HEK293T (cell line): Measurements from ENCODE around the gene ADORA2B.

Experiments used
- FOXA1 ChIP-seq: fragments of 450-650 bp; IDR thresholded peaks from 2 replicates; pipeline ENCODE4 v1.6.1; 2016; ENCODE audit warnings: mild to moderate bottlenecking
- FOXM1 ChIP-seq: fragments of 450-650 bp; IDR thresholded peaks from 2 replicates; pipeline ENCODE4 v1.6.1; 2017; ENCODE audit warnings: mild to moderate bottlenecking, borderline replicate concordance
- HDGF ChIP-seq: fragments of 450-650 bp; IDR thresholded peaks from 2 replicates; pipeline ENCODE4 v1.6.1; 2017; ENCODE audit warnings: antibody characterized with exemption, borderline replicate concordance
- L3MBTL2 ChIP-seq: fragments of 450-650 bp; conservative IDR thresholded peaks from 2 replicates; pipeline ENCODE4 v1.6.1; 2016; ENCODE audit warnings: mild to moderate bottlenecking
- LEF1 ChIP-seq: fragments of 450-650 bp; IDR thresholded peaks from 2 replicates; pipeline ENCODE4 v1.6.1; 2017; ENCODE audit warnings: mild to moderate bottlenecking, borderline replicate concordance
- SP1 ChIP-seq: fragments of 450-650 bp; IDR thresholded peaks from 2 replicates; pipeline ENCODE4 v1.6.1; 2017
- SUZ12 ChIP-seq: fragments of 450-650 bp; IDR thresholded peaks from 2 replicates; pipeline ENCODE4 v1.6.1; 2016; ENCODE audit warnings: mild to moderate bottlenecking

- TF ChIP-seq SP1 (no peak), FOXA1 (no peak), FOXM1 (no peak), HDGF (no peak), L3MBTL2 (no peak), SUZ12 (no peak), LEF1 (no peak)
Measured at GRCh38 chr17:15896277-15896676, 48.7 kb upstream of the ADORA2B start.
